AG04449 (cell line): ENCODE results near the gene ZGPAT.

Source experiments
- CTCF ChIA-PET: fragments of 350-600 bp; formaldehyde crosslinking; extraction: SDS; loops from one replicate; lab custom pipeline; 2021; ENCODE audit warnings: antibody characterized with exemption; lab: Yijun Ruan, JAX
- POLR2A ChIA-PET: fragments of 400-600, 350-600 bp; formaldehyde crosslinking; extraction: SDS; loops from one replicate; lab custom pipeline; 2020; ENCODE audit warnings: antibody characterized with exemption, inconsistent platforms; lab: Yijun Ruan, JAX
- DNase-seq: peaks from one replicate; pipeline ENCODE4 v3.0.0-alpha.2; 2010; ENCODE audit warnings: low read depth, low spot score
- H3K4me3 ChIP-seq: 2 replicates; pipeline ENCODE4 v1.5.1; 2011; ENCODE audit warnings: low read depth, mild to moderate bottlenecking, control low read depth, low read length
- CTCF ChIP-seq: IDR thresholded peaks from one replicate; pipeline ENCODE4 v1.5.1; 2011; ENCODE audit warnings: mild to moderate bottlenecking, moderate library complexity, low read length, control low read depth, inconsistent platforms; ENCODE audit not compliant: insufficient read depth; ENCODE audit errors: missing control alignments

The ZGPAT gene

GRCh38 chr20:63734946-63735858, 27.4 kb downstream of the ZGPAT start:
- H3K4me3 ChIP-seq, result no peak overlapping the region
- no peak for DNase-seq
- TF ChIP-seq CTCF, result no peak
- ChIA-PET CTCF (no interaction called here), POLR2A (interaction anchor here (0.7 kb wide), 1 partner anchor 10 kb away, joined by 3 read pairs; no protein-coding TSS in a partner anchor)

DNA sequence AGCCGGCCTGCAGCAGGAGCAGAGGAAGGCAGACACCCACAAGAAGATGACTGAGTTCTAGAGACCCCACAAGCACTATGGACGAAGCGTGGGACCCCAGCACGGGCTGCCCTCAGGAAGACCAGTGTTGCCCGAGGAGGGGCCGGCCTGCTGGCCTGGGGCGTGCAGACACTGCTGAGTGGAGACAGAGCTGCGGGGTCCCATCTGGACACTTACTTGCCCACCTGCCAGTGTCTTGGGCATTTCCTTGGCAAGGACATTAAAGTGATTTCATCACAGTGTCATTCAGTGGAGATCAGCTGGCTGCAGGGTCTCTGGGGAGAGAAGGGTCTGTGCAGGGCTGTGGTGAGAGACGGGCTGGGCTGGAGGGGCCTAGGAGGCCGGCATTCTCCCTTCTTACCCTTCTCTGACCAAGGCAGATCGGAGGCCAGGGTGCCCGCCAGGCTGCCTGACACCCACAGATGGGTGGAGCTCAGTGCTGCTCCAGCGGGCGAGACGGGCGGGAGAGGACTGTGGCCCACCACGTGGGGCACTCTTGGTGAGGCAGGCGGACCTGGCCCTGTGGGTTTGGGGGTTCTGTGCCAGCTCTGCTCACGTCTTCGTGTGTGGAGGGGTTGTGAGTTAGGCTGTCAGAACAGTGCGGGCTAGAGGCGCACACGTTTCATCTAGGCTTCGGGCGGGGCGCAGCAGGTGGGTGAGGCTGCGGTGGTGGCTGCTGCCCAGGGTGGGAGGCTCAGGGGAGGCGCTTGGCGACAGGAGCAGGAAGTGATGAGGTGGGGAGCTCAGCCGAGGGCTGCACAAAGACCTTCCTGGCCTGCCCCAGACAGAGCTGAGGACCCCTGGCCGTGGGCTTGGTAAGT, 28.2 kb downstream of the ZGPAT start, which contains the start of gene LIME1:
Gene LIME1 (plus strand): TSS at position 806 of the 860 bp plus-strand sequence. CDS start 886 bp downstream, outside the sequence.
- H3K4me3 ChIP-seq, result no peak within 1 kb of the TSS
- TF ChIP-seq CTCF, result no peak
- ChIA-PET CTCF (no interaction called here), POLR2A (interaction anchor here (0.7 to 1.8 kb wide), 3 partner anchors 9 to 129 kb away, joined by 3 to 4 read pairs (median 4); partner anchors contain the start of genes ARFRP1, TPD52L2 and ZGPAT)
- DNase-seq, result no peak

DNA sequence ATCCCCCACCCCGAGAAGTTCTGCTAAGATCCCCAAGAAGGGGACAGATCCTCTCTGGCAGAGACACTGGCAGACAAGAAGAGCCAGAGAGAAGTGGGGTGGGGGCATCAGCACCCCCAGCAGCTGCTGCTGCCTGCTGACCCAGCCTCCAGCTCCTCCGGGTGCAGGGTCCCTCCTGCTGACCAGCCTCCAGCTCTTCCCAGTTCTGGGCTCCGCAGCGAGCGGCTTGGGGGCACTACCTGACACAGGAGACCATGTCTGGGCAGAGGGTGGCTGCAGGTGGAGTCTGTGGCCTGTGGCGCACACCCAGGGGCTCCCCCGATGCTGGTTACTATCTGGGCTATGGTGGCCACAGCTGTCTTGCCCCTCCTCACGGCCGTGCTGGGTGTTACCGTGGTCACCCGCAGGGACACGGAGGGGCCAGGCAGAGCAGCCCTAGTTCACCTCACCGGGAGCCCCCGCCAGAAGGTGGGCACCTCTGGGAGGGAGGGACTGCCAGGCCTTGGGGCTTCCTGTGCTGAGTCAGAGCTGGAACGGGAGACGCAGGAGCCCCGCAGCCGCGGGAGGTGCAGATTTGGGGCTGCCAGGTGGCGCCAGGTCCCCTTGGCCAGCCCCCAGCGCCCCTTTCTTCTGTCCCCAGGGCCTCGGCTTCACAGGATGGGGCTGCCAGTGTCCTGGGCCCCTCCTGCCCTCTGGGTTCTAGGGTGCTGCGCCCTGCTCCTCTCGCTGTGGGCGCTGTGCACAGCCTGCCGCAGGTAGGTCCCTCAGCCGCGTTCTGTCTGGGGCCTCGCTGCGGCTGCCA, 29.3 kb downstream of the ZGPAT start:
- POLR2A ChIA-PET, result interaction anchor here (1.3 to 1.8 kb wide), 2 partner anchors 29 to 128 kb away, joined by 4 read pairs; partner anchors contain the start of genes ARFRP1, TPD52L2 and ZGPAT
- H3K4me3 ChIP-seq, result no peak overlapping the region
- DNase-seq, result no peak

GRCh38 chr20:63737695-63737944, 29.8 kb downstream of the ZGPAT start:
- no peak overlapping the region for H3K4me3 ChIP-seq
- no peak for DNase-seq
- ChIA-PET CTCF (no interaction called here), POLR2A (interaction anchor here (1.3 to 1.8 kb wide), 2 partner anchors 30 to 127 kb away, joined by 4 read pairs; partner anchors contain the start of genes ARFRP1, TPD52L2 and ZGPAT)
- no peak for TF ChIP-seq CTCF

More for the DNA sequence above, 29.3 kb downstream of the ZGPAT start:
- TF ChIP-seq CTCF, result no peak
- CTCF ChIA-PET, result no interaction called here

DNA sequence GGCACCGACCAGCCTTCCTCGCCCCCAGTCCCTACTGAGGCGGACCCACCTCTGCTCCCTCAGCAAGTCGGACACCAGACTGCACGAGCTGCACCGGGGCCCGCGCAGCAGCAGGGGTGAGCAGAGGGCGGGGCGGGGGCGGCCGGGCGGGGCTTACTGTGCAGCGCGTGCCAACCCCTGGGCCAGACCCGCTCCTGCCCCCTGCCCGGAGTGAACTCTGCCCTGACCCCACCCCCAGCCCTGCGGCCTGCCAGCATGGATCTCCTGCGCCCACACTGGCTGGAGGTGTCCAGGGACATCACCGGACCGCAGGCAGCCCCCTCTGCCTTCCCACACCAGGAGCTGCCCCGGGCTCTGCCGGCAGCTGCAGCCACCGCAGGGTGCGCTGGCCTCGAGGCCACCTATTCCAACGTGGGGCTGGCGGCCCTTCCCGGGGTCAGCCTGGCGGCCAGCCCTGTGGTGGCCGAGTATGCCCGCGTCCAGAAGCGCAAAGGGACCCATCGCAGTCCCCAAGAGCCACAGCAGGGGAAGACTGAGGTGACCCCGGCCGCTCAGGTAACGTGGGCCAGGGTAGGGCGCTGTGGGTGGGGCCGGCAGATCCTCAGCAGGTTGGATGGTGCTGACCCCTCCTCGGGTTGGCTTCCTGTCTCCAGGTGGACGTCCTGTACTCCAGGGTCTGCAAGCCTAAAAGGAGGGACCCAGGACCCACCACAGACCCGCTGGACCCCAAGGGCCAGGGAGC, 30.3 kb downstream of the ZGPAT start:
- no peak for TF ChIP-seq CTCF
- no peak overlapping the region for H3K4me3 ChIP-seq
- DNase-seq, result no peak
- CTCF ChIA-PET, result no interaction called here
- POLR2A ChIA-PET, result interaction anchor here (0.6 kb wide), 1 partner anchor 214 kb away, joined by 3 read pairs; no protein-coding TSS in a partner anchor
